GM12878 (cell line): Measurements from ENCODE around the gene FCGR3B.
"Not testable (repeated sequence)": the region's sequence is repeated elsewhere in the genome, so short reads cannot be mapped to it uniquely, and the experiment has no call there.

Experiments used
- BACH1 ChIP-seq: fragments of 450-650 bp; IDR thresholded peaks from 2 replicates; pipeline ENCODE4 v1.6.1; 2017; ENCODE audit warnings: mild to moderate bottlenecking, borderline replicate concordance
- BHLHE40 ChIP-seq, 2 experiments: fragments of 450-650 bp in 1 of 2; IDR thresholded peaks; 2 replicates each; pipeline ENCODE4 v1.6.1; 2011 to 2017; ENCODE audit warnings: low read depth in 2 of 2, borderline replicate concordance in 1 of 2, improper control_type of control experiment in 1 of 2, low read length in 1 of 2, mild to moderate bottlenecking in 1 of 2
- EGR1 ChIP-seq, 2 experiments: IDR thresholded peaks; 1 replicate in 1 of 2; 2 replicates in 1 of 2; pipeline ENCODE4 v1.6.1; 2011 to 2012; ENCODE audit warnings: low read depth in 2 of 2, low read length in 2 of 2, borderline replicate concordance in 1 of 2, mild to moderate bottlenecking in 1 of 2, moderate library complexity in 1 of 2
- EZH2 ChIP-seq: IDR thresholded peaks from 2 replicates; pipeline ENCODE4 v1.6.1; 2012; ENCODE audit warnings: low read depth, mild to moderate bottlenecking, control low read depth, inconsistent platforms, low read length, borderline replicate concordance; ENCODE audit not compliant: control insufficient read depth
- FOS ChIP-seq: IDR thresholded peaks from 3 replicates; pipeline ENCODE4 v1.6.1; 2011; ENCODE audit warnings: borderline replicate concordance; ENCODE audit not compliant: insufficient read length; ENCODE audit errors: extremely low read depth
- KAT2A ChIP-seq: conservative IDR thresholded peaks from 2 replicates; pipeline ENCODE4 v1.6.1; 2011; ENCODE audit warnings: low read depth, low read length; ENCODE audit not compliant: control insufficient read depth
- MXI1 ChIP-seq: fragments of 150-350 bp; IDR thresholded peaks from 2 replicates; pipeline ENCODE4 v1.6.1; 2011; ENCODE audit warnings: low read depth, mild to moderate bottlenecking, inconsistent platforms, low read length, improper control_type of control experiment
- NRF1 ChIP-seq: conservative IDR thresholded peaks from 2 replicates; pipeline ENCODE4 v1.6.1; 2011; ENCODE audit warnings: mild to moderate bottlenecking, low read depth, low read length, improper control_type of control experiment
- POLR2A ChIP-seq: IDR thresholded peaks from 2 replicates; pipeline ENCODE4 v1.6.1; 2011; ENCODE audit warnings: low read depth, mild to moderate bottlenecking, low read length
- POLR2AphosphoS5 ChIP-seq: IDR thresholded peaks from 2 replicates; pipeline ENCODE4 v1.6.1; 2011; ENCODE audit warnings: mild to moderate bottlenecking, low read length, inconsistent platforms
- SMC3 ChIP-seq: IDR thresholded peaks from 2 replicates; pipeline ENCODE4 v1.6.1; 2011; ENCODE audit warnings: low read length, improper control_type of control experiment, borderline replicate concordance
- SREBF1 ChIP-seq: IDR thresholded peaks from 2 replicates; pipeline ENCODE4 v1.6.1; 2012; ENCODE audit warnings: mild to moderate bottlenecking, low read length
- ZNF384 ChIP-seq: IDR thresholded peaks from 2 replicates; pipeline ENCODE4 v1.6.1; 2012; ENCODE audit warnings: low read depth, mild to moderate bottlenecking, low read length, improper control_type of control experiment, borderline replicate concordance
- TF ChIP-seq, protein P1 (sequence below), 3 experiments: IDR thresholded peaks in 2 of 3; conservative IDR thresholded peaks in 1 of 3; 2 replicates each; pipeline ENCODE4 v1.5.1; 2011; ENCODE audit warnings: low read depth in 3 of 3, low read length in 3 of 3, mild to moderate bottlenecking in 3 of 3, control low read depth in 2 of 3, moderate library complexity in 2 of 3, inconsistent platforms in 1 of 3, mixed read lengths in 1 of 3; ENCODE audit not compliant: control insufficient read depth in 2 of 3, insufficient read depth in 1 of 3; ENCODE audit errors: extremely low read depth in 1 of 3

DNA sequence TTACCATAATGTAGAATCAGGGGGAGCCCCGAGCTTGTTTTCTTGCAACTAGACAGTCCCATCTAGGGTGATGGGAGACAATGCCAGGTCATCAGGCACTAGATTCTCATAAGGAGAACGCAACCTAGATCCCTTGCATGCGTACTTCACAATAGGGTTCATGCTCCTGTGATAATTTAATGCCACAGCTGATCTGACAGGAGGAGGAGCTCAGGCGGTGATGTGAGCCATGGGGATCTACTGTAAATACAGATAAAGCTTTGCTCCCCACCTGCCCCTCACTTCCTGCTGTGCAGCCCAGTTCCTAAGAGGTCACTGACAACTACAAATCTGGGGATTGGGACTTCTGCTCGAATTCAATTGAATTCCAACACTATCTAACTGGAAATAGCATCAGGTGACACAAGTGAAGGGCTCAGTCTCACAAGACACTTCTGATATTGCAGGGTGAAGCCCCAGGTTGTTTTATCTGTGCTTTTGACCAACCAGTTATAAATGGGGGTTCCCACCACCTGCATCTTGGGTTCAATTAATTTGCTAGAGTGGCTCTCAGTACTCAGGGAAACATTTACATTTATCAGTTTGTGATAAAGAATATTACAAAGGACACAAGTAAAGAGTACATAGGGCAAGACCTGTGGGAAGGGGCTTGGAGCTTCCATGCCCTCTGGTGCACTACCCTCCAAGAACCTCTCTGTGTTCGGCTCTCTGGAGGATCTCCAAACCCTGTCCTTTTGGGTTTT lies 7.4 kb upstream of the FCGR3B start:
- not testable (repeated sequence) for TF ChIP-seq ZNF384; MXI1; EGR1 (IDR thresholded peaks at IDR 0.05; ENCODE audit: borderline replicate concordance in 1 of 2, low read depth in 2 of 2, low read length in 2 of 2); BACH1; POLR2AphosphoS5; EZH2; SMC3; NRF1; KAT2A; SREBF1; POLR2A; FOS; BHLHE40 (IDR thresholded peaks at IDR 0.05; ENCODE audit: borderline replicate concordance in 1 of 2, low read depth in 2 of 2, low read length in 1 of 2)
- TF ChIP-seq, protein P1, sequence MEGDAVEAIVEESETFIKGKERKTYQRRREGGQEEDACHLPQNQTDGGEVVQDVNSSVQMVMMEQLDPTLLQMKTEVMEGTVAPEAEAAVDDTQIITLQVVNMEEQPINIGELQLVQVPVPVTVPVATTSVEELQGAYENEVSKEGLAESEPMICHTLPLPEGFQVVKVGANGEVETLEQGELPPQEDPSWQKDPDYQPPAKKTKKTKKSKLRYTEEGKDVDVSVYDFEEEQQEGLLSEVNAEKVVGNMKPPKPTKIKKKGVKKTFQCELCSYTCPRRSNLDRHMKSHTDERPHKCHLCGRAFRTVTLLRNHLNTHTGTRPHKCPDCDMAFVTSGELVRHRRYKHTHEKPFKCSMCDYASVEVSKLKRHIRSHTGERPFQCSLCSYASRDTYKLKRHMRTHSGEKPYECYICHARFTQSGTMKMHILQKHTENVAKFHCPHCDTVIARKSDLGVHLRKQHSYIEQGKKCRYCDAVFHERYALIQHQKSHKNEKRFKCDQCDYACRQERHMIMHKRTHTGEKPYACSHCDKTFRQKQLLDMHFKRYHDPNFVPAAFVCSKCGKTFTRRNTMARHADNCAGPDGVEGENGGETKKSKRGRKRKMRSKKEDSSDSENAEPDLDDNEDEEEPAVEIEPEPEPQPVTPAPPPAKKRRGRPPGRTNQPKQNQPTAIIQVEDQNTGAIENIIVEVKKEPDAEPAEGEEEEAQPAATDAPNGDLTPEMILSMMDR (IDR thresholded peaks at IDR 0.05 in 2 of 3, conservative IDR thresholded peaks at IDR 0.05 in 1 of 3; ENCODE audit: control insufficient read depth in 2 of 3, extremely low read depth in 1 of 3, insufficient read depth in 1 of 3, low read depth in 3 of 3, low read length in 3 of 3): not testable (repeated sequence)
